ENCODE results near the gene ZNF544. TPM values are rescaled to one million over a fixed set of nuclear protein-coding genes. Genes with fewer than 3 reads are reported as not detected.

The ZNF544 gene
- total RNA-seq, 4 donors from 2014 or later: 21.9 to 158 (median 31.4) TPM

DNA sequence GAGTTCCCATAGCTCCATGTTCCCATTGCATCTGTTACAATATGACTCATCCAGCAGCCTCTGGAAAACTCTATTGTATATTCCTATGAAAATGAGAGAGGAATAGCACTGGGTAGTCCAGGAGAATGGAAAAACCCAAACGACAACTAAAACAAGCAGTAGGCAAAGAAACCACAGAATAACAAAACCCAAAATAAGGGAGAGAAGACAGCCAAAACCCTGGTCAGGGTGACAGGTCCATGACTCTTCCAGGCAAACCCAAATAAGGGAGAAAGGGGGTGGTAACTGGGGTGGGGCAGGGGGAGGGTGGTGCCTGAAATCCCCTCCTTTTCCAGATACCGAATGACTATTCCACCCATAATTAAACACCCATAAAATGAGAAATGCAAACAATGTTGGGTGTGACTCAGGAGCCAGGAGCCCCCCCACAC, 46.1 kb downstream of the ZNF544 start:
- peaks cover 0 to 5% (median 1%) of the 10 kb centered on the region in 4 donors for H3K4me1 ChIP-seq
- H3K27me3 ChIP-seq: no peaks in the 10 kb centered on the region
- DNase-seq: no peak
- H3K36me3 ChIP-seq: peaks cover 0 to 25% (median 0%) of the 10 kb centered on the region in 3 donors
- H3K9me3 ChIP-seq: peaks cover 0 to 54% (median 10%) of the 10 kb centered on the region in 4 donors
- no peak overlapping the region for H3K27ac ChIP-seq
- TF ChIP-seq POLR2A (IDR thresholded peaks at IDR 0.05): no peak
- TF ChIP-seq, protein P1, sequence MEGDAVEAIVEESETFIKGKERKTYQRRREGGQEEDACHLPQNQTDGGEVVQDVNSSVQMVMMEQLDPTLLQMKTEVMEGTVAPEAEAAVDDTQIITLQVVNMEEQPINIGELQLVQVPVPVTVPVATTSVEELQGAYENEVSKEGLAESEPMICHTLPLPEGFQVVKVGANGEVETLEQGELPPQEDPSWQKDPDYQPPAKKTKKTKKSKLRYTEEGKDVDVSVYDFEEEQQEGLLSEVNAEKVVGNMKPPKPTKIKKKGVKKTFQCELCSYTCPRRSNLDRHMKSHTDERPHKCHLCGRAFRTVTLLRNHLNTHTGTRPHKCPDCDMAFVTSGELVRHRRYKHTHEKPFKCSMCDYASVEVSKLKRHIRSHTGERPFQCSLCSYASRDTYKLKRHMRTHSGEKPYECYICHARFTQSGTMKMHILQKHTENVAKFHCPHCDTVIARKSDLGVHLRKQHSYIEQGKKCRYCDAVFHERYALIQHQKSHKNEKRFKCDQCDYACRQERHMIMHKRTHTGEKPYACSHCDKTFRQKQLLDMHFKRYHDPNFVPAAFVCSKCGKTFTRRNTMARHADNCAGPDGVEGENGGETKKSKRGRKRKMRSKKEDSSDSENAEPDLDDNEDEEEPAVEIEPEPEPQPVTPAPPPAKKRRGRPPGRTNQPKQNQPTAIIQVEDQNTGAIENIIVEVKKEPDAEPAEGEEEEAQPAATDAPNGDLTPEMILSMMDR (IDR thresholded peaks at IDR 0.05): no peak
- no peak overlapping the region for H3K4me3 ChIP-seq

DNA sequence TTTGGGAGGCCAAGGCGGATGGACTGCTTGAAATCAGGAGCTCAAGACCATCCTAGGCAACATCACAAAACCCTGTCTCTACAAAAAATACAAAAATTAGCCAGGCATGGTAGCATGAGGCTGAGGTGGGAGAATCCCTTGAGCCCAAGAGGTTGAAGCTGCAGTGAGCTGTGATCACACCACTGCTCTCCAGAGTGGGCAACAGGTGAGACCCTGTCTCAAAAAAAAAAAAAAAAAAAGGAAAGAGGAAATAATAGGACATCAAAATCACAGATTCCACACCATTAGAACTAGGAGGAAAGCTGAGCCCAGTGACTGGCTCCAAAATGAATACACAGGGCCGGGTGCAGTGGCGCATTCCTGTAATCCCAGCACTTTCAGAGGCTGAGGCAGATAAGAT, 46.9 kb downstream of the ZNF544 start:
- TF ChIP-seq, protein P1 (IDR thresholded peaks at IDR 0.05): no peak
- no peak for TF ChIP-seq POLR2A (IDR thresholded peaks at IDR 0.05)
- Histone ChIP-seq H3K4me1 (peaks cover 0 to 13% (median 1%) of the 10 kb centered on the region in 4 donors), H3K4me3 (no peak overlapping the region), H3K36me3 (peaks cover 0 to 25% (median 0%) of the 10 kb centered on the region in 3 donors), H3K27me3 (no peaks in the 10 kb centered on the region), H3K27ac (no peak overlapping the region), H3K9me3 (peaks cover 0 to 46% (median 7%) of the 10 kb centered on the region in 4 donors)
- no peak for DNase-seq

DNA sequence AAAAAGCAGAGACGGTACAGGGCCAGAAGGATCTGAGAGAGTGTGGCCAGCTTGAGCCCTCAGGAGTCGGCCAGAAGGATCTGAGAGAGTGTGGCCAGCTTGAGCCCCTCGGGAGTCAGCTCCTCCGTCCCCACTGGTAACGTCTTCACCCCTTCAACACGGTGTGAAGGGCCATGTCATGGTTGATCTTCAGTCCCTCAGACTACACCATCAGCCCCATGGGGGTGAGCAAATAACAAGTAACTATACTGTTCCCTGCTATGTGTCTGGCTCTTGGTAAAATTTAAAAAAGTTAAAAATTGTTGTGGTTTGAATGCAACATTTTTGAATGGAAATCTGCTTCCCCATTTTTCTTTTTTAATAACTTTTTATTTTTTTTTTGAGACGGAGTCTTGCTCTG, 48.5 kb downstream of the ZNF544 start:
- TF ChIP-seq POLR2A (IDR thresholded peaks at IDR 0.05): no peak
- TF ChIP-seq, protein P1 (IDR thresholded peaks at IDR 0.05): no peak
- no peaks in the 10 kb centered on the region for H3K27me3 ChIP-seq
- no peak overlapping the region for H3K4me3 ChIP-seq
- H3K27ac ChIP-seq: no peak overlapping the region
- peaks cover 0 to 30% (median 3%) of the 10 kb centered on the region in 4 donors for H3K9me3 ChIP-seq
- DNase-seq: no peak
- H3K4me1 ChIP-seq: peaks cover 0 to 13% (median 1%) of the 10 kb centered on the region in 4 donors
- peaks cover 0 to 15% (median 0%) of the 10 kb centered on the region in 3 donors for H3K36me3 ChIP-seq

DNA sequence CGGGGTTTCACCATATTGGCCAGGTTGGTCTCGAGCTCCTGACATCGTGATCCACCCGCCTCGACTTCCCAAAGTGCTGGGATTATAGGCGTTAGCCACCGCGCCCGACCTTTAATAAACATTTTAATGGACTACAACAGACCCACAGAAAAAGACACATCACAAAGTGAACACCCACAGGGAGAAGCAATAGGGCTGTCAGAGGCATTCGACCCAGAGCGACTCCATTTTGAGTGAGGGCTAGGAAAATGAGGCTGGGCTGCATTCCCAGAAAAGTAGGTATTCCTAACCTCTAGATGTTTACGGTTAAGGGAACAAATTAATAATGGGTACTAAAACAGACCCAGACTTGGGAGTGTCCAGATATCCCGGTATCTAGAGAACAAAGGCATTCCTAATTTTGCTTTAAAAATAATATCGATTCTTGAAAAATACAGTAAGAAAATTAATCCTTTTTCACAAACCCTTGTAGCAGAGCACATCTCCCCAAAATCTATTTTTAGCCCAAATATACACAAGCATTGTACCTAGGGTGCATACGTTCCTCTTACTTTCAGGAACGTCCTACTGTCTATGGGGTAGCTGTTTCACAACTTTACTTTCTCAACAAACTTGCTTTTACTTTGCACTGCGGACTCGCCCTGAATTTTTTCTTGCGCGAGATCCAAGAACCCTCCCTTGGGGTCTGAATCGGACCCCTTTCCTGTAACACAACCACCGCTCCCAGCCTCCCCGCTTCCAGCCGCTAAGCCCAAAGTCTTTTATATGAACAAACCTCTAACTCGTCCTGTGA, 49.2 kb downstream of the ZNF544 start:
- H3K27ac ChIP-seq: peak overlapping the region; percentile 75 to 88 (median 79)
- H3K9me3 ChIP-seq: peaks cover 0 to 23% (median 0%) of the 10 kb centered on the region in 4 donors
- TF ChIP-seq, protein P1 (IDR thresholded peaks at IDR 0.05): no peak
- no peak for TF ChIP-seq POLR2A (IDR thresholded peaks at IDR 0.05)
- H3K4me1 ChIP-seq: peaks cover 0 to 13% (median 1%) of the 10 kb centered on the region in 4 donors
- H3K4me3 ChIP-seq: peak overlapping the region; percentile 72 to 87 (median 78)
- H3K36me3 ChIP-seq: peaks cover 0 to 15% (median 0%) of the 10 kb centered on the region in 3 donors
- no peak for DNase-seq
- H3K27me3 ChIP-seq: no peaks in the 10 kb centered on the region

DNA sequence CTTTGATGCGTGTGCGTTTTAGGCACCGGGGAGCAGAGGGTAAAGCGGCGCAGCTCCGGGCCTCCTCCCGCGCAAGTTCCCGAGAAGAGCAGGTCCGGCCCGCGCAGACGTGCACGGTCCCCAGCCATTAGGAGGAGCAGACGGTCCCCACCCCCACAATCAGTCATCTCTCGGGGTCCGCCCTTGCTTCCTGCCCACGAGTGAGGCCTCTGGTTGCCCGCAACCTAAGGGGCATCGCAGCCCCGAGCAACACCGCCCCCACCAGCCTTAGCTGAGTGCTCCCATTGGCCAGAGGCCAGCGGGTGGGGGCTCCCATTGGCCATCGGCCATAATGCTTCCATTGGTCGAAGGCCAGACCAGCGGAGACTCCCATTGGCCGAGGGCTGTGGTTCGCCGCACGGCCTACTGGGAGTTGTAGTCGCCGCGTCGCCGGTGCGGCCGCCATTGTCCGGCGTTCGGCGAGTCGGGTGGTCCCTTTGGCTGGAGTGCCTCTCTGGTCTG, 49.9 kb downstream of the ZNF544 start, which contains the start of gene ZNF8:
TSS of gene ZNF8 (plus strand) at position 415 of the 501 bp plus-strand sequence. CDS start 127 bp downstream, outside the sequence.
- Histone ChIP-seq H3K27ac (peak within 1 kb of the TSS; percentile 75 to 88 (median 79)), H3K9me3 (peaks cover 0 to 17% (median 0%) of the 10 kb centered on the region in 4 donors), H3K4me3 (peak within 1 kb of the TSS; percentile 72 to 87 (median 78)), H3K27me3 (no peaks in the 10 kb centered on the region), H3K4me1 (peaks cover 0 to 13% (median 1%) of the 10 kb centered on the region in 4 donors), H3K36me3 (peaks cover 0 to 15% (median 0%) of the 10 kb centered on the region in 3 donors)
- TF ChIP-seq POLR2A (IDR thresholded peaks at IDR 0.05): peak in 1 of 2 donors; percentile 34
- TF ChIP-seq, protein P1 (IDR thresholded peaks at IDR 0.05): no peak
- peak; percentile 96 to 99 (median 97) for DNase-seq
